GM19372 (cell line): Measurements from ENCODE around the gene RAPGEF4.

ENCODE experiments used
- ATAC-seq: cut with Tn5 transposase; IDR thresholded peaks from one replicate; pipeline ENCODE4 v1.9.1; 2021; ENCODE audit warnings: mild to moderate bottlenecking, low read depth, moderate library complexity; ENCODE audit not compliant: unreplicated experiment

RAPGEF4 gene

DNA sequence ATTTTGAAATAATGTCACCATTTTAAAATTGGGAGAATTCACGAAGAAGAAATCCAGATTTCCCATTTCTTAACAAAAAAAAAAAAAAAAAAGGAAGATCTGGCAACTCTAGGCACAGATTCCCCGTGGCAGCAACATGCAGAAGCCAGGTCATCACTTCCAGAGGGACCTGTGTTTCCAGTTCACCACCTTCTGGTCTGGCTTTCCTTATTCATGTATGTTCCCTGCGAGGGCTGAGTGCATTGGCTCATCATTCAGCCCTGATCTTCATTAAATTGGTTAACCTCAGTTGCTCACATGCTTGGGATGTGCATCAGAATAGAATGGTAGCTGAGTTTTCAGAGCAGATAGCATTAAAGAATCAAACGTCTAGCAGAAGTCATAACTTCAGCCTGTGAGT is 315.0 kb downstream of the RAPGEF4 start:
- ATAC-seq = no peak

- no peak for ATAC-seq
Measured at GRCh38 chr2:173051463-173052215, 316.0 kb downstream of the RAPGEF4 start.

- no peak for ATAC-seq
Measured at GRCh38 chr2:173053043-173053699, 317.5 kb downstream of the RAPGEF4 start.

GRCh38 chr2:173054466-173054865 is 318.8 kb downstream of the RAPGEF4 start:
- ATAC-seq = no peak

DNA sequence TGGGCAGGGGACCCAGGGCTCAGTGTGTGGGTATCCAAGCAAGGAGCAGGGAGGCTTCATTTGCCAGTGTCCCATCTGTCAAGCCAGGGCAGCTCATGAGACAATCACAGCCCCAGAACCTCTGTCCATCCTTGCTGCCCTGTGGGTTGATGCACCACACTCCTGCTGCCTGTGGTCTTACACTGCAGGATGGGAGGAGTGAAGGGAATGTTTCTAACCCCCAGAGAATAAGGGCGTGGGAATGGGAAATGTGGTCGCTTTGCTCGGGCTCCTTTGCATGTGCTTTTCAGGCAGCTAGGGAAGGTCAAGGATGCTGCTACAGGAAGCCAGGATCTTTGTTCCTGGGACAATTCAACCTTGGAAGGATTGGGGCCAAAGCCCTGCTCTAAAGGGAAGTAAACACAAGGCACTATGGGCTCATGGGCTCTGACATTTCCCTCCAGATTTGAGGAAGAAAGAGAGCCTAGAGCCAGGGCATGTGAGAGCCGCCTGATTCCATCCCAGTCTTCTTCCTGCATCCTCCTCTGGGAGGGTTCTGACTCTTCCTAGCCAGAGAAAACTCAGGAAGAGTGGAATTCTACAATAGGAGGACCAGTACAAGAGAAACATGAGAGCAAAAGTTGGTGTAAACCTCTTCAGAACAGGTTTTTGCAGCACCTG is 321.2 kb downstream of the RAPGEF4 start:
- no peak for ATAC-seq

- ATAC-seq = no peak
Measured at GRCh38 chr2:173058097-173058496, 322.5 kb downstream of the RAPGEF4 start.

- no peak for ATAC-seq
Measured at GRCh38 chr2:173058673-173059072, 323.0 kb downstream of the RAPGEF4 start.

- ATAC-seq = no peak
Measured at GRCh38 chr2:173059292-173059691, 323.6 kb downstream of the RAPGEF4 start.

GRCh38 chr2:173059971-173060461 is 324.4 kb downstream of the RAPGEF4 start:
- ATAC-seq = no peak

GRCh38 chr2:173062801-173063200 is 327.2 kb downstream of the RAPGEF4 start:
- no peak for ATAC-seq

- ATAC-seq = no peak
Measured at GRCh38 chr2:173064151-173064805, 328.6 kb downstream of the RAPGEF4 start.

DNA sequence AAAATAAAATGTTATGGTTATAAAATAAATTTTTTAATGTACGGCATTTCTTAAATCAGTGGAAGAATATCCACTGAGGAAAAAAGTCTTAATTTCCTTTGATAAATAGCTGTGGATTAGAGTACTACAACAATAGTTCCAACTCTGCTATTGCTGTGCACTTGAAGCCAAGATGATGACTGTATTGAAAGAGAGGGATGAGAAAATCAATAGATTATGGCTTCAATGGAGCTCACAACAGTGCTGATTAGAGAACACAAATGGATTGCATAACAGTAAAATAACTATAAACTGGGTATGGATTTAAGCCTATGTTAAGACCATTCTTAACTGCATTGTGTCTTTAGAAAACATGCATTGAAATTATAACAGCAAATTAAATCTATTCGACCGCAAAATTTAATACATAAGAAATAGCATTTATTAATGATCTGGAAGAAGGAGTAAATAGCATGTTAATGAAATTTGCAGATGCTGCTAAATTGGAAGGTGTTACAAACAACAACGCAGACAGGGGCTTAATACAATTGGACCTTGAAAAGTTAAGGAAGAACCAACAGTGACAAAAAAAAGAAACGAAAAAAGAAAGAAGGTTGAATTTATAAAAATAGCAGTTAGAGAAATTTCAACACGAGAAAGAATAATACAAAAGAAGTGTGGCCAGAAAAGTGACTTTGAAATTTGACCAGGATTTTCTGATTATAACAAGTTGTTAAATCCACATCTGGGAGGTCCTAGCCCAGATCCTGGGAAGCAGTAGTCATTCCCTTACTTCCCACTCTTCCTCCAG is 331.4 kb downstream of the RAPGEF4 start:
- no peak for ATAC-seq

DNA sequence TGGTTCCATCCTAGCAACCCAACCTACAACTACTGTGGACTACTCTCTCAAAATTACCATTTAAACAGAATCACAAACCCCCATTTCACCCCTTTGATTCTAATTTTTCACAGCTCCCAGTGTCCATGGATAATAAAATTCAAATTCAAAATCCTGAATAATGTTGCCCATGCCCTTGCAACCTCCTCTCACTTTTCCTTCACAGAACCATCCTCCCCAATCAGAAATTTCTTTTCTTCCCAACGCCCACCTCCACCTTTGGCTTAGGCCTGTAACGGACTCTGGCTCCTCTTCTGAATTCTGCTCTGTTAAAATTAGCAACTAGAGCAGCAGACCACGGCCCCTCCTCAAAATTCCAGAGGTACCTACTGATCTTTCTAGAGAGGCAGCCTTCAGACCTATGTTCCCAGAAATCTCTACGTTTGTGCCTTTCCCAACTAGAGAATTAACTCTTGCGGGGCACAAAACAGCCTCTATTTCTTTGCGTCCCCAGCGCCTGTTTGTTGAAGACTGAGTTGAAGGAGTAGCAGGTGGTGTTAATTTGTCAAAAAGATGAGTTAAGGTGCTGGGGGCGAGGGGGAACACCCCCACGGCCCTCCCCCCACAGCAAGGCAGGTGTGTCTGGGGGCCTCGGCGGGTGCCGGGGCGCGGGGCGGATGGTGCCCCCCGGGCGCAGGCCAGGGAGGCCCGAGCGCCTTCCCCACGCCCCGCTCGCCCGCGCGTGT is 339.6 kb downstream of the RAPGEF4 start:
- no peak for ATAC-seq

- peak; percentile 69 for ATAC-seq
Measured at GRCh38 chr2:173075781-173076580, 340.3 kb downstream of the RAPGEF4 start, which contains the start of gene MAP3K20. TSS of gene MAP3K20 (plus strand) at chr2:173075846. CDS start at chr2:173091032, 15,186 bp downstream.

DNA sequence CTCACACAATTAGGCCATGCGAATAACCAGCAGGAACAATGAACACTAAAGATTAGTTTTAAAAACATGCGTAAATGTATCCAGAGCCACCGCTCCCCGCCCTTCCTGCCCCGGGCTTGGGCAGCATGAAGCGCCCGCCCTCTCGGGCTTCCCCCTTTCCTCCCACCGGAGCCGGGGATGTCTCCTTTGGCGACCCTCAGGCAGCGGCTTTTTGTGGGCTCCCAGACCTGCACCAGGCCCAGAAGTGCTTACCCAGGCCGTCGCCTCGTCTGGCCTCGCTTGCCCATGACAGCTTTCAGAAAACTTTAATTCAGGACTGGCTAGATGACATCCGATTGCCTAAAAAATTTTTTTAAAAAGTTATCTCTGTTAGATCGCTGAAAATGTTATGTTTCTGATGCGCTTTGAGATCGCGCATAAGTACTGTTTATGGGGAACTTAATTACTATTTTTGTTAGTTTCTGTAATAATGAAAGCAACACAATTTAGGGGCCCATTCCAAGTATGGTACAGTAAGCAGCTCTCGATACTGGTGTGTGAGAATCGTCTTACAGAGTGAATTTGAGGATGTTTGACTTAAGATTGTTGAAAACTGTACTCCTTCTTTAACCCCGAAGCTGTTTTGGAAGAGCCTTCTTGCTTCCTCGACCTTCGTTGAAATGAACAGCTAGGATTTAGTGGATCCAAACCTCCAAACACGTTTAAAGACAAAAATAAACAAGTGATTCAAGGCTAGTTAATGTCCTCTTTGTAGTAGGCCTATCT is 341.1 kb downstream of the RAPGEF4 start:
- ATAC-seq = peak; percentile 9

GRCh38 chr2:173077506-173078177 is 342.0 kb downstream of the RAPGEF4 start:
- ATAC-seq = no peak

DNA sequence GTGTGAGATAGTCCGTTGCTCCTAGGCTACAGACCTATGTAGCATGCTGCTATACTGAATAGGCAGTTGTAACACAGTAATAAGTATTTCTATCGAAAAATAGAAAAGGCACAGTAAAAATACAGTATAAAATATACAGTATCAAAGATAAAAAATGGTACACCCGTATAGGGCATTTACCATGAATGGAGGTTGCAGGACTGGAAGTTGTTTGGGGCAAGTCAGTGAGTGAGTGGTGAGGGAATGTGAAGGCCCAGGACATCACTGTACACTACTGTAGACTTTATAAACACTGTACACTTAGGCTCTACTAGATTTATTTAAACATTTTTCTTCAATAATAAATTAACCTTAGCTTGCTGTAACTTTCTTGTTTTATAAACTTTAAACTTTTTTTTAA is 343.5 kb downstream of the RAPGEF4 start:
- ATAC-seq = no peak
